ENCODE results near the gene KLF6.

Gene KLF6

GRCh38 chr10:3786295-3787015 lies 1.4 kb upstream of the KLF6 start:
- DNase-seq, result no peak

- peak in 1 of 2 experiments; percentile 33 for DNase-seq
Measured at GRCh38 chr10:3785851-3786271, 852 bp upstream of the KLF6 start.

GRCh38 chr10:3785251-3785850 lies 342 bp upstream of the KLF6 start:
- peak; percentile 82 to 92 for DNase-seq

DNA sequence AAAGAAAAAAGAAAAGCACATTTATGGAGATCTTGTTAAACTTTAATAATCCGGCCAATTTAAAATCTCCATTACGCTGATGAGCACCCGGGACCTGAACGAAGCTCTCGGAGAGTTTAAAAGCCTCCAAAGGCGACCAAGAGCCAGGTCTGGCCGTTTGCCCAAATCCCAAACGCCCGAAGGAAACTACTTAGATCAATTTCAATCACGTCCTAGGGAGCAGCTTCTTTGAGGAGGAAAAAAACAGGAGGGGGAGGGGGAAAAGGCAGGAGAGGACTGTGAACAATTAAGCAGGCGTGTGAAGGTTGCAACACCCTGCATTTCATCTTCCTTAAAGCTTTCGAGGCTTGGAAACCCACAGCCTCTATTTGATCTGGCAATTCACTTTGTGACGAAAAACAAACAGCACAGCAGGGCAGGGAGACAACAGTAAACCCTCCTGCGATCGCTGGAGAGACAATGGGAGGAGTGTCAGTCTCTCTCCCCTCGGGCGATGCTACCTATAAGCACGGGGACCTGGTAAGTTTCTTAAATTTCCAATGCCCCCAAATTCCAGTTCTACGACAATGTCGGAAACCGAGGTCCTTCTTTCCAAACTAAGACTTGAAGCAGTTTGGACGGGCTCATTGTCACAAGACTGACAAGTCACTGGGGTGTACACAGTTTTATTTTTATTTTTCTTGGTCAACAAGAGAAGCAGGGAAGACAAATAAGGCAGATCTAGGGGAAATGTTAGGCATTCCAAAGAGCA lies 1.2 kb downstream of the KLF6 start:
- no peak for DNase-seq

- DNase-seq, result no peak
Measured at GRCh38 chr10:3783316-3783681, 1.7 kb downstream of the KLF6 start.

DNA sequence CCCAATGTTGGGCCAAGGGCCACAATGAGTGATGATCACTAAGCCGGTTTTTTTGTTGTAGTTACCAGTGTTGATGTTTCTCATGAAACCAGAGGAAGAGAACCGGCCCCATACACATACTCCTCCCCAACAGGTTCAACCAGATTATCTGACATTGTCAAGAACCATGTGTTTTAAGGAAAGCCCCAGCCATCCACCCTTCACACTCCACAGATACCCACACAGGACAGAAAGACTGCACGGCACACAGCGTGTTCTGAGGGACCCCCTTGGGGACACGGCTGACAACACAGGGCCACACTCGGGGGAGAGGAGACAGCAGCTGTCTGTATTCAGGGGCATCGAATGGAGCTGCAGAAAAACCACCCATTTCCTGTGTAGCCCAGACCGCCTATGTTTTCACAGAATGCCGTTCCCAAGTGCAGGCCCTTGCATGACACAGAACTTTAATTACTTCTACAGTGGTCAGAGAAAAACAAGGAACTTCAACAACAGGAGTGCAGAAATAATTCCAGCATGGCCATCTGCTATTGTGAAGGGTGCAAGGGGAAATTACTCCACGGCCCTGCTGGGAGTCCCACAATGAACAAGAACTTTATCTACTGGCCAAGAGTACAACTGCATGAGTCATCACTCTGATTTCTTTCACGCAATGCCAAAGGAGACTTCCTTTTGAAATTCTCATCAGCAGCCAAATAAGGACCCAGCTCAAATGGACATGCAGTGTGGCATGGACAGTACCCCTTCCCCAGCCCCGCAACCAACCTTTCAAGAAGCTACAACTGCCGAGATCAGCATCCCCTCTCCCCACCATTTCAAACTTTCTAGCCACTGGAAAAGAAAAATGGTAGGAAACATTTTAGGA lies 2.3 kb downstream of the KLF6 start:
- DNase-seq, result peak in 1 of 2 experiments; percentile 19

DNA sequence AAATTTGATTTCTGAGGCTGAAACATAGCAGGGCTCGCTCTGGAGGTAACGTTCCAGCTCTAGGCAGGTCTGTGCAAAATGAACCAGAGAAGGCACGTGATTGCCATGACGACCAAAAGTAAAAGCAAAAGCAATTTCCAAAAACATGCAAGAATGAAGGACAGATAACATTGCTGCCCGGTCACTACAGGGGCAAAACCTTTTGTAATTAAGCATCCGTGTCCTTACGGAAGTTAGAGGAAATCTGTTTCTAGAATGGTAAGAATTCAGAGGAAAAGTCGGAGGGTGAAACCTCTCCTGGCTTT lies 2.9 kb downstream of the KLF6 start:
- DNase-seq, result no peak

DNA sequence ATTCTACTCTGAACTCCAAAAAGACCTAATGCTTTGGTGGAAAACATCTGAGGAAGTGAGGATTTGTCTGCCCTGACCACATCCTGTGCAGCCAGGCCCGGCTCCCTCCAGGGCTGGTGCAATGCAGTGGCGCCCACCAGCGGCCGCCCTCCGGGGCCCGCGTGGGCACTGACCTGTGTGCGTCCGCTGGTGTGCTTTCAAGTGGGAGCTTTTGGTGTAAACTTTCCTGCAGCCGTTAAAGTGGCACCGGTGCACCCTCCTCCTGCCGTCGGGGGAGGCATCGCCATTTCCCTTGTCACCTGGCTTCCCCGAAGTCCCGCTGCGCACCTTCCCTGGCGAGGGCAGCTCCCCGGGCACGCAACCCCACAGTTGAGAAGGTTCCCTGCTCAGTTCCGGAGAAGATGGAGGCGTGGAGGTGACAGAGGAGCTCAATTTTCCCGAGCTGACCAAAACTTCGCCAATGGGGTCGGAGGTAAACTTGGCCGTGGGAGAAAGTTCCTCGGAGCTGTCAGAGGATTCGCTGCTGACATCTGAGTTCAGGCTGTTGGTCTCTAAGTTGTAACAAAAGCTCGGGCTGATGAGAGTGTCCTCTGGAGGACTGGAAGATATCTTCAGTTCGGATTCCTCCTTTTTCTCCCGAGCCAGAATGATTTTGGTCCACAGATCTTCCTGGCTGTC lies 3.4 kb downstream of the KLF6 start:
- DNase-seq, result no peak

DNA sequence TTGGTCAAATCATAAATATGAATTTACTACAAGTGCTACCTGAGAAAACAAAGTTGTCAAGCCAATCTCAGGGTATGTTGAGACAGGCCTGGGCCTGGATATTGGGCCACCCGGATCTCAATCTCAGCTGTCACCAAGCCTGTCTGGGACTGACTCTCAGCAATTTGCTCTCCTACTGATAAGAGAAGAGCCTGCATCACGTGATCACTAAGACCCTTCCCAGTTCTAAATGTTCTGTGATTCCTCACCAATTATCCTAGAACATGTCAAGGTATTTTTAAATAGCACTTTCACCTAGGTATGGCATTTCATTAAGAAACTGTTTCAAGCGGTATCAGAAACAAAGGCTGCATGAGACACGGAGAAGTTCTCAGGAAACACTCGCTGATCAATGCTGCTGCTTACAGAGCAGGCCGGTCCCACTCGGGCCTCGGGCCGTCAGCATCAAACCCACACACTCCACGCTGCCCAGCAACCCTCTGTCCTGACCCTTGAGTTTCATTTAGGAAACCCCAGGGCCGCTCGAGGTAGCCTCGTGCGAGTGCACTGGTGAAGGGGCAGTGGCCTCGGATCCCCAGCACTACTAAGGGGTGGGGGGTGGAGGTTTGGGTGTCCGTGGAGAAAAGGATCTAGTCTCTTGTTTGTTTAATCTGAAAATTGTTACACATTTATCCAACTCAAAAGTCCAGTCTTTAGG lies 4.1 kb downstream of the KLF6 start:
- DNase-seq, result no peak

GRCh38 chr10:3780021-3780770 lies 4.8 kb downstream of the KLF6 start:
- no peak for DNase-seq

- no peak for DNase-seq
Measured at GRCh38 chr10:3779158-3779741, 5.8 kb downstream of the KLF6 start.

GRCh38 chr10:3778692-3779157 lies 6.3 kb downstream of the KLF6 start:
- no peak for DNase-seq

DNA sequence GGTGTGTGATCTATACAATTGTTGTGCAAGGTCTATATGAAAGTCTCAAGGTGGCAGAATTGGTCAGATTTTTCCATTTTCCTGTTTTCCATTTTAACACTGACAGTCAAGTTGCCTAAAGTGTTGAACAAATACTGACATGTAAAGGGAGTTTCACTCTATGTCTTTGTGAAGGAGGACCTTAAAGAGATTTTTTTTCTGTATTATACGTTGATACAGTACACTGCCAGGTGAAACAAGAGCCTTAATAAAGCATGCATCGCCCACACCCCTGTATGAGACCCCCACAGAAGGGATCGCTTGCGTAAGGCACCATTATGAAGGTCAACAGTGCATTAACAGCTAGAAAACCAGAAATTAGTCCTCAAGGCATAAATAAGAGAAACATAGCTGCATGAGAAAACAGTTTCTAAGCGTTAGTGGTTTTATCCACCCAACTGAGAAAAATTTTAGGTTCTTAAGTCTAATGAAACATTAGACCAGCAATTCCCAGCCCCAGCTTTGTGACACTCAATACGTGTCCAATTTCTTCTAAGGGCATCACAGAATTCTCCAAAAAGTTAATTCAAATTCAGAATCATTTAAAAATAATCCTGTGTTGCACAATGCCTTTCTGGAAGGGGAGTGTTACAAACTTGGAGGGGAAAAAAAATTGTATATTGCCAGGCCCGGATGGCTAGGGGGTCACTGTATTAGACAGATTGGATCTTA lies 6.9 kb downstream of the KLF6 start:
- DNase-seq, result no peak

- no peak for DNase-seq
Measured at GRCh38 chr10:3776796-3777571, 8.0 kb downstream of the KLF6 start.

GRCh38 chr10:3775696-3776551 lies 9.1 kb downstream of the KLF6 start:
- DNase-seq, result no peak

- DNase-seq, result no peak
Measured at GRCh38 chr10:3774814-3775695, 10.0 kb downstream of the KLF6 start.
